Calu3 (cell line): ENCODE measurements around the gene PSMB7. TPM values are rescaled to one million over a fixed set of nuclear protein-coding genes. Genes with fewer than 3 reads are reported as not detected.

Experiments used
- BruUV-seq: library from RNA; stranded (reverse); fragments of 400-500 nt; replicated peaks from 2 replicates; lab custom pipeline; 2021; lab: Mats Ljungman, UMichigan
- CTCF ChIA-PET: fragments of 300-600 bp; sonication (Branson Sonifier 250); formaldehyde crosslinking; loops from one replicate; lab custom pipeline; 2022; ENCODE audit warnings: antibody characterized with exemption; lab: Charles Lee
- DNase-seq: peaks from one replicate; pipeline ENCODE4 v3.0.0; 2022
- H3K27ac Mint-ChIP-seq: one replicate; pipeline ENCODE4 v1.8.0; 2022; ENCODE audit warnings: mixed read lengths; ENCODE audit not compliant: unreplicated experiment
- H3K27me3 Mint-ChIP-seq: one replicate; pipeline ENCODE4 v1.8.0; 2022; ENCODE audit warnings: mixed read lengths; ENCODE audit not compliant: unreplicated experiment
- H3K36me3 Mint-ChIP-seq: one replicate; pipeline ENCODE4 v1.8.0; 2022; ENCODE audit warnings: mild to moderate bottlenecking, moderate library complexity, mixed read lengths; ENCODE audit not compliant: insufficient read depth, unreplicated experiment
- H3K4me1 Mint-ChIP-seq: one replicate; pipeline ENCODE4 v1.8.0; 2022; ENCODE audit warnings: mild to moderate bottlenecking, low read depth, mixed read lengths; ENCODE audit not compliant: unreplicated experiment
- H3K4me3 Mint-ChIP-seq: one replicate; pipeline ENCODE4 v1.8.0; 2022; ENCODE audit warnings: mild to moderate bottlenecking, low read depth, moderate library complexity, mixed read lengths; ENCODE audit not compliant: unreplicated experiment
- H3K9me3 Mint-ChIP-seq: one replicate; pipeline ENCODE4 v1.8.0; 2022; ENCODE audit warnings: low read depth, mixed read lengths; ENCODE audit not compliant: unreplicated experiment
- CTCF ChIP-seq: fragments of 200-600 bp; IDR thresholded peaks from one replicate; pipeline ENCODE4 v1.8.0; 2022; ENCODE audit warnings: antibody characterized with exemption; ENCODE audit not compliant: unreplicated experiment
- intact Hi-C: fragments of 100-400 bp; cut with micrococcal nuclease; formaldehyde crosslinking; loops from one replicate; pipeline ENCODE4 v1.10.0; 2022; ENCODE audit not compliant: unreplicated experiment
- total RNA-seq: library from RNA; stranded (reverse); gene quantifications from 2 replicates; pipeline ENCODE4 v1.2.3, GENCODE V29; 2022

PSMB7 gene
- total RNA-seq, 1 experiment from 2014 or later, result 137 TPM

- H3K27ac Mint-ChIP-seq, result no peak overlapping the region
- intact Hi-C loops, result loop anchor here (10.0 kb wide), 1 partner anchor 269 kb away; no protein-coding TSS in a partner anchor
- no peak for TF ChIP-seq CTCF
- no peak for DNase-seq
- CTCF ChIA-PET, result interaction anchor here (1.2 kb wide), 1 partner anchor 27 kb away, joined by 4 read pairs; no protein-coding TSS in a partner anchor
- BruUV-seq, result no TSS peak
- no peaks in the 10 kb centered on the region for H3K9me3 Mint-ChIP-seq
- no peaks in the 10 kb centered on the region for H3K27me3 Mint-ChIP-seq
- peaks cover 19% of the 10 kb centered on the region for H3K36me3 Mint-ChIP-seq
- no peak overlapping the region for H3K4me3 Mint-ChIP-seq
- H3K4me1 Mint-ChIP-seq, result peaks cover 22% of the 10 kb centered on the region
Observed at GRCh38 chr9:124394167-124394566, 21.1 kb downstream of the PSMB7 start.

GRCh38 chr9:124392871-124393460, 22.3 kb downstream of the PSMB7 start:
- CTCF ChIA-PET, result interaction anchor here (0.9 to 1.3 kb wide), 2 partner anchors 144 to 315 kb away, joined by 3 to 4 read pairs; no protein-coding TSS in a partner anchor
- no peak for TF ChIP-seq CTCF
- intact Hi-C loops, result loop anchor here (10.0 kb wide), 1 partner anchor 268 kb away; no protein-coding TSS in a partner anchor
- H3K36me3 Mint-ChIP-seq, result peaks cover 19% of the 10 kb centered on the region
- BruUV-seq, result no TSS peak
- H3K4me3 Mint-ChIP-seq, result no peak overlapping the region
- H3K9me3 Mint-ChIP-seq, result no peaks in the 10 kb centered on the region
- H3K27me3 Mint-ChIP-seq, result no peaks in the 10 kb centered on the region
- H3K4me1 Mint-ChIP-seq, result peaks cover 34% of the 10 kb centered on the region
- H3K27ac Mint-ChIP-seq, result no peak overlapping the region
- DNase-seq, result peak; percentile 44

- H3K4me1 Mint-ChIP-seq, result peaks cover 40% of the 10 kb centered on the region
- no peak overlapping the region for H3K27ac Mint-ChIP-seq
- no TSS peak for BruUV-seq
- no peak for DNase-seq
- H3K27me3 Mint-ChIP-seq, result no peaks in the 10 kb centered on the region
- no peak overlapping the region for H3K4me3 Mint-ChIP-seq
- peaks cover 24% of the 10 kb centered on the region for H3K36me3 Mint-ChIP-seq
- intact Hi-C loops, result loop anchor here (10.0 kb wide), 1 partner anchor 268 kb away; no protein-coding TSS in a partner anchor
- no peaks in the 10 kb centered on the region for H3K9me3 Mint-ChIP-seq
- no peak for TF ChIP-seq CTCF
- CTCF ChIA-PET, result interaction anchor here (0.9 to 1.3 kb wide), 2 partner anchors 144 to 314 kb away, joined by 3 to 4 read pairs; no protein-coding TSS in a partner anchor
Observed at GRCh38 chr9:124392254-124392870, 22.9 kb downstream of the PSMB7 start.

- no TSS peak for BruUV-seq
- intact Hi-C loops, result loop anchor here (10.0 kb wide), 1 partner anchor 266 kb away; no protein-coding TSS in a partner anchor
Observed at GRCh38 chr9:124390794-124391658, 24.2 kb downstream of the PSMB7 start.

More at GRCh38 chr9:124390794-124391658, 24.2 kb downstream of the PSMB7 start:
- H3K36me3 Mint-ChIP-seq, result peaks cover 20% of the 10 kb centered on the region
- no peak for TF ChIP-seq CTCF
- H3K27ac Mint-ChIP-seq, result no peak overlapping the region
- H3K4me3 Mint-ChIP-seq, result no peak overlapping the region
- peaks cover 51% of the 10 kb centered on the region for H3K4me1 Mint-ChIP-seq
- no peaks in the 10 kb centered on the region for H3K9me3 Mint-ChIP-seq
- no peak for DNase-seq
- CTCF ChIA-PET, result no interaction called here
- no peaks in the 10 kb centered on the region for H3K27me3 Mint-ChIP-seq
